HG03045 (cell line): ENCODE measurements around the gene CRYBG1.

ENCODE experiments used
- ATAC-seq: cut with Tn5 transposase; IDR thresholded peaks from one replicate; pipeline ENCODE4 v1.9.1; 2021; ENCODE audit warnings: mild to moderate bottlenecking, moderate library complexity; ENCODE audit not compliant: unreplicated experiment

Gene CRYBG1

GRCh38 chr6:106620931-106621672 lies 260.6 kb downstream of the CRYBG1 start:
- no peak for ATAC-seq
